GM18499 (cell line): ENCODE data around the gene SERHL2.

Experiments used
- ATAC-seq: cut with Tn5 transposase; IDR thresholded peaks from one replicate; pipeline ENCODE4 v1.9.1; 2021; ENCODE audit warnings: moderate number of reproducible peaks; ENCODE audit not compliant: insufficient read depth, unreplicated experiment

SERHL2 gene

DNA sequence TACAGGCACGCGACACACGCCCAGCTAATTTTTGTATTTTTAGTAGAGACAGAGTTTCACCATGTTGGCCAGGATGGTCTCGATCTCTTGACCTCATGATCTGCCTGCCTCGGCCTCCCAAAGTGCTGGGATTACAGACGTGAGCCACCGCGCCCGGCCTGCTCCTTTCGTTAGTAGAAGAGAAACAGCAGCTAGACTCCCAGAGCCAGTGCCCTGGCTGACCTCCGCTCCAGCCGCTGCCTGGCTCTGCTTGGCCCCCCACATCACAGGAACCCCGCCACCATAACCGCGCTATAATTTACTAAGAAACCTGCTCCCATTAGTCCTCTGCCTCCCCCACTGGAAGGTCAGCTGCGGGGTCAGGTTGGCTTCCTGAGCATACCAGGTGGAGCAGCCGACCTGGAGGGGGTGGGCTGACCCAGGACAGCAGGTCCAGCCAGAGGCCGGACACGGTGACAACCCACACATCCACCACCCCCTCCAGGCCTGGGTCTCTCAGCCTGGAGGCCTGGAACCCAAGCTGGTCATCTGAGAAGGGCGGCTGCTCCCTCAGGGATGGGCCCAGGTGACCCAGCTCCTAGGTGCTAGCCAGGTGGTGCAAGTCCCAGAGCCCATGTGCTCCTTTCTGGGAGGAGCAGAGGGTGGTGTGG is 68.4 kb downstream of the SERHL2 start:
- ATAC-seq = no peak

DNA sequence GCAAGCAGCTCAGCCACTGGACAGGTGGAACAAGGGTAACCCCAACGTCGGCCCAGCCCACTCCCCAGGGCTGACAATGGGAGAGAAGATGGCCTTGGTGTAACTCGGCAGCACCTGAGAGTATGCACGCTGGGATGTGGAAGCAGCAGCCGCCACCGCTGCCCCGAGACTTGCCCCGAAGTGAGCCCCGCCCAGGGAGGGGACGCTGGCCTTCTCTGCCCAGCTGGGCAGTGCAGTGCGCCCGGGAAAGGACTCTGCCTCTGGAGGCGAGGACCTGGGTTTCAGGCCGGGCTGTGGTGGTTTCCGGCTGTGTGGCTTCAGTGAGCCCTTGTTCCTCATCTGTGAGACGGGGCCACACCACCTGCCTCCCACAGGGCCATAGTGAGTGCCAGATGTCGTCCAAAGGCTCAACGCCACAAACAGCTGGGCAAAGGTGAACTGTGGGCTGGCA is 69.6 kb downstream of the SERHL2 start:
- ATAC-seq = no peak
